GM18907 (cell line): Measurements from ENCODE around the gene PLEKHG7.
"Not testable (repeated sequence)": the region's sequence is repeated elsewhere in the genome, so short reads cannot be mapped to it uniquely, and the experiment has no call there.

Experiments
- ATAC-seq: cut with Tn5 transposase; IDR thresholded peaks from one replicate; pipeline ENCODE4 v1.9.1; 2021; ENCODE audit warnings: mild to moderate bottlenecking, moderate library complexity; ENCODE audit not compliant: unreplicated experiment

Gene PLEKHG7

GRCh38 chr12:92745856-92746550, 43.2 kb downstream of the PLEKHG7 start:
- no peak for ATAC-seq

GRCh38 chr12:92747151-92747550, 44.4 kb downstream of the PLEKHG7 start:
- no peak for ATAC-seq

GRCh38 chr12:92749691-92750090, 46.9 kb downstream of the PLEKHG7 start:
- not testable (repeated sequence) for ATAC-seq

GRCh38 chr12:92753976-92754885, 51.4 kb downstream of the PLEKHG7 start:
- ATAC-seq = no peak

- no peak for ATAC-seq
Observed at GRCh38 chr12:92756898-92757596, 54.3 kb downstream of the PLEKHG7 start.

GRCh38 chr12:92757597-92758121, 54.9 kb downstream of the PLEKHG7 start:
- ATAC-seq = no peak

- ATAC-seq = no peak
Observed at GRCh38 chr12:92759634-92760268, 57.0 kb downstream of the PLEKHG7 start.

GRCh38 chr12:92762773-92763172, 60.0 kb downstream of the PLEKHG7 start:
- ATAC-seq = no peak

- ATAC-seq = no peak
Observed at GRCh38 chr12:92764831-92765230, 62.0 kb downstream of the PLEKHG7 start.

GRCh38 chr12:92765871-92766270, 63.1 kb downstream of the PLEKHG7 start:
- ATAC-seq = no peak

- ATAC-seq = peak; percentile 84
Observed at GRCh38 chr12:92769124-92769901, 66.5 kb downstream of the PLEKHG7 start.

- no peak for ATAC-seq
Observed at GRCh38 chr12:92771001-92771400, 68.2 kb downstream of the PLEKHG7 start.

GRCh38 chr12:92775416-92775815, 72.6 kb downstream of the PLEKHG7 start:
- no peak for ATAC-seq

- ATAC-seq = no peak
Observed at GRCh38 chr12:92778525-92778924, 75.7 kb downstream of the PLEKHG7 start.

- no peak for ATAC-seq
Observed at GRCh38 chr12:92779902-92780301, 77.1 kb downstream of the PLEKHG7 start.

- ATAC-seq = no peak
Observed at GRCh38 chr12:92784356-92784755, 81.6 kb downstream of the PLEKHG7 start.

- peak; percentile 96 for ATAC-seq
Observed at GRCh38 chr12:92784797-92785562, 82.2 kb downstream of the PLEKHG7 start.

GRCh38 chr12:92785563-92785950, 82.8 kb downstream of the PLEKHG7 start:
- no peak for ATAC-seq

GRCh38 chr12:92786045-92786444, 83.3 kb downstream of the PLEKHG7 start:
- no peak for ATAC-seq
